Measurements from ENCODE around the gene MCRS1. TPM values are rescaled to one million over a fixed set of nuclear protein-coding genes. Genes with fewer than 3 reads are reported as not detected.
A peak's percentile ranks its signal among the peaks of the same experiment; 100 is the strongest.

MCRS1 gene
- total RNA-seq, 4 donors from 2014 or later, result 35.3 to 62.5 (median 51.1) TPM

DNA sequence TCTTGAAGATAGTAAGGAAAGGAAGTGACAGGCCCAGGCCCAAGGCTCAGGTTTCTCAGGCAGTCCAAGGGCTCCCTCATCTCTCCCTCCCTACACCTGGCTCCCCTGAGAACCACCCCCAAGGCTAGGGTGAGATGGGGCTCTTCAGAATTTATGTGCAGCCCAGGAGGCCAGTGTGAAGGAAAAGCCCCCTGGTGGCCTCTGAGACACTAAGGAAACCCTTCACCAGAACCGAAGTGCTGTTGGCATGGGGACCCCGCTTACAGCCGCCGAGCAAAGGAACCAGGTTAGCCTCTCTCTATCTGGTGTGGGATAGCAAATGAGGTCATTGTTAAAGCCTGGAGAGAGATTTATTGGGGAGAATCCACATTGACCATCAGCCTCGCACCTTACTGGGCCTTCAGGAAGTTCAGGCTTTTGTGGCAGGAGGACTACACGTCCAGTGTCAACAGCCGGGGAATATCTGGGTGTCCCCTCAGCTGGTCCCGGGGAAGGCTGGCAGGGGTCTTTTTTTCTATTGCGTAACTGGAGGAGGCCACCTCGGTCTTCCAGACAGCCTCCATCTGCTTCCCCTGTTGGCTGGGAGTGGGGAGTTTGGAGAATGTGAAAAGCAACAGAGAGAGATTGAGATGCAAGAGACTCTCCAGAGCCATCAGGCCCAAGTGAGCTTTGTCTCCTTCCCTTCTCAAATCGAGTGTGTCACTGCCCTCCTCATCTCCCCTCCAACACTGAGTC, 19.4 kb upstream of the MCRS1 start:
- WGBS, 2 donors (ENCODE audit: low coverage in 1 of 2), result no CpG with 5 or more reads among the region's 11 CpGs
- Histone ChIP-seq H3K4me3 (no peak overlapping the region), H3K9me3 (peaks cover 0 to 5% (median 0%) of the 10 kb centered on the region in 3 donors), H3K36me3 (peaks cover 0 to 23% of the 10 kb centered on the region in 2 donors), H3K4me1 (peaks cover 0 to 21% (median 5%) of the 10 kb centered on the region in 3 donors), H3K27ac (no peak overlapping the region), H3K27me3 (no peaks in the 10 kb centered on the region)
- TF ChIP-seq POLR2AphosphoS5 (IDR thresholded peaks at IDR 0.05) (no peak), EP300 (IDR thresholded peaks at IDR 0.05) (no peak), POLR2A (IDR thresholded peaks at IDR 0.05) (no peak)
- TF ChIP-seq, protein P1, sequence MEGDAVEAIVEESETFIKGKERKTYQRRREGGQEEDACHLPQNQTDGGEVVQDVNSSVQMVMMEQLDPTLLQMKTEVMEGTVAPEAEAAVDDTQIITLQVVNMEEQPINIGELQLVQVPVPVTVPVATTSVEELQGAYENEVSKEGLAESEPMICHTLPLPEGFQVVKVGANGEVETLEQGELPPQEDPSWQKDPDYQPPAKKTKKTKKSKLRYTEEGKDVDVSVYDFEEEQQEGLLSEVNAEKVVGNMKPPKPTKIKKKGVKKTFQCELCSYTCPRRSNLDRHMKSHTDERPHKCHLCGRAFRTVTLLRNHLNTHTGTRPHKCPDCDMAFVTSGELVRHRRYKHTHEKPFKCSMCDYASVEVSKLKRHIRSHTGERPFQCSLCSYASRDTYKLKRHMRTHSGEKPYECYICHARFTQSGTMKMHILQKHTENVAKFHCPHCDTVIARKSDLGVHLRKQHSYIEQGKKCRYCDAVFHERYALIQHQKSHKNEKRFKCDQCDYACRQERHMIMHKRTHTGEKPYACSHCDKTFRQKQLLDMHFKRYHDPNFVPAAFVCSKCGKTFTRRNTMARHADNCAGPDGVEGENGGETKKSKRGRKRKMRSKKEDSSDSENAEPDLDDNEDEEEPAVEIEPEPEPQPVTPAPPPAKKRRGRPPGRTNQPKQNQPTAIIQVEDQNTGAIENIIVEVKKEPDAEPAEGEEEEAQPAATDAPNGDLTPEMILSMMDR (IDR thresholded peaks at IDR 0.05), result no peak
- no peak for ATAC-seq

GRCh38 chr12:49585477-49586459, 17.8 kb upstream of the MCRS1 start:
- H3K36me3 ChIP-seq, result peaks cover 0 to 23% of the 10 kb centered on the region in 2 donors
- H3K27me3 ChIP-seq, result no peaks in the 10 kb centered on the region
- H3K9me3 ChIP-seq, result no peaks in the 10 kb centered on the region
- H3K4me1 ChIP-seq, result peaks cover 0 to 34% (median 7%) of the 10 kb centered on the region in 3 donors
- no peak overlapping the region for H3K4me3 ChIP-seq
- no peak for ATAC-seq
- TF ChIP-seq POLR2AphosphoS5 (IDR thresholded peaks at IDR 0.05) (no peak), POLR2A (IDR thresholded peaks at IDR 0.05) (no peak), EP300 (IDR thresholded peaks at IDR 0.05) (no peak)
- TF ChIP-seq, protein P1 (IDR thresholded peaks at IDR 0.05), result no peak
- WGBS, 2 donors (ENCODE audit: low coverage in 1 of 2), result 89 to 92% methylated on average over 8 of the region's 16 CpGs
- no peak overlapping the region for H3K27ac ChIP-seq

DNA sequence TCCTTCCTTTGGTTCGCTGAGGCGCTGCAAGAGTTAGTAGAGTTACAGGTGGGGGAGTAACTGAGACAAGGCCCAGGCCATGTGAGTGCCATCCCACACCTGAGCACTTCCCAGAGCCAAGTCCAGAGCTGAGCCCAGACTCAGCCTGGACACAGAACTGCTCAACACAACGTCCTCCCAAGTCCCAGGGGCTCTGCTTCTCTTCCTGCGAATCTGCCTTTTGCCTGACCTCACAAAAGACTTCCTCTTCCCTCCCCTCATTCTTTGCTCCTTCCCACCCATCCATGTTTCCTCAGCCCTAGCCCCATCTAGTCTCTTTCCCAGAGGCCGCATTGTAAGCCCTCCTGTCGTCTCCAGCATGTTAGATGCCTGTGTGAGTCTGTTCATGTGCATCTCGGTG, 16.6 kb upstream of the MCRS1 start:
- H3K9me3 ChIP-seq, result no peaks in the 10 kb centered on the region
- no peak overlapping the region for H3K27ac ChIP-seq
- TF ChIP-seq POLR2AphosphoS5 (IDR thresholded peaks at IDR 0.05) (no peak), POLR2A (IDR thresholded peaks at IDR 0.05) (no peak), EP300 (IDR thresholded peaks at IDR 0.05) (no peak)
- TF ChIP-seq, protein P1 (IDR thresholded peaks at IDR 0.05), result no peak
- H3K4me3 ChIP-seq, result no peak overlapping the region
- H3K4me1 ChIP-seq, result peaks cover 0 to 43% (median 8%) of the 10 kb centered on the region in 3 donors
- WGBS, 2 donors (ENCODE audit: low coverage in 1 of 2), result 63 to 80% methylated on average over 4 to 7 of the region's 7 CpGs
- peaks cover 0 to 23% of the 10 kb centered on the region in 2 donors for H3K36me3 ChIP-seq
- H3K27me3 ChIP-seq, result no peaks in the 10 kb centered on the region
- no peak for ATAC-seq

DNA sequence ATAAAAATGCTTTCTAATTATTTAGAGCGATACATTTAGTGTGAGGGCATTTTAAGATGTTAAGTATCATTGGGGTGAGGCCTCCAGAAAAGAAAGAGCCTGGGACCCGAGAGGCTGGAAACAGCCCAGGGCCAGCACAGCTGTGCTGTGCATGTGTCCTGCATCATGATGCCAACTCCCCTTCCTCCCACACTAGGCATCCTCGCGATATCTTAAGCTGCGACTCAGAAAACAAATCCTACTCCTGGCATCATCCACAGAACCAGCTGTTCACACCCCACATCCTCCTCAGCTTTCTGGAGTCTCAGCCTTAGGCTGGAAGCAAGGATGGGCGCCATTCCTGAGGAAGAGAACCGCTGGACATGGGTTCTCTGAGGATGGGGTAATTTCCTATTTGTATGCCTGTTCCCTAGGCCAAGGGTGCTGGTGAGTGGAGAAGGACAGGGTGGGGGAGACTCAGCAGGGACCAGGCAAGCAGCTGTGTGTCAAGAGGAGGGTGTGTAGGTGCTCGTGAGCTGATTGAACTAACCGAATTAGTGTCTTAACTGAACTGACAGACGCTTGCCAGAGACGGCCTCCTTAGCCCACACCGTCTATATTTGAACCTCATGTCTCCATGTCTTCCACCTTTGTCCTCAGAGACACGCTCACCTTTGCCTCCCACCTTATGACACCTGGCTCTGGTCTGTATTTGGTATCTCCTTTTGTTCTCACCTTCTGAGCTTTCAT, 15.6 kb upstream of the MCRS1 start:
- Histone ChIP-seq H3K27ac (peak overlapping the region in 3 of 4 donors; percentile 52 to 63 (median 56)), H3K27me3 (no peaks in the 10 kb centered on the region), H3K9me3 (no peaks in the 10 kb centered on the region), H3K4me1 (peaks cover 0 to 43% (median 8%) of the 10 kb centered on the region in 3 donors), H3K36me3 (peaks cover 0 to 23% of the 10 kb centered on the region in 2 donors), H3K4me3 (no peak overlapping the region)
- no peak for ATAC-seq
- WGBS, 2 donors (ENCODE audit: low coverage in 1 of 2), result 61 to 69% methylated on average over 9 to 12 of the region's 13 CpGs
- TF ChIP-seq EP300 (IDR thresholded peaks at IDR 0.05) (no peak), POLR2AphosphoS5 (IDR thresholded peaks at IDR 0.05) (no peak), POLR2A (IDR thresholded peaks at IDR 0.05) (no peak)
- TF ChIP-seq, protein P1 (IDR thresholded peaks at IDR 0.05), result no peak

All from gastroesophageal sphincter (tissue), 4 donors.